BE2C (cell line): ENCODE measurements around the gene SNX30. TPM values are rescaled to one million over a fixed set of nuclear protein-coding genes. Genes with fewer than 3 reads are reported as not detected.

Source experiments
- DNase-seq: peaks from one replicate; pipeline ENCODE4 v3.0.0-alpha.2; 2020
- H3K27me3 ChIP-seq: fragments of 250-450 bp; sonication (Bioruptor Pico); 2 replicates; pipeline ENCODE4 v1.5.1; 2020; ENCODE audit warnings: mild to moderate bottlenecking
- H3K36me3 ChIP-seq: fragments of 250-450 bp; sonication (Bioruptor Pico); 2 replicates; pipeline ENCODE4 v1.5.1; 2020; ENCODE audit warnings: mild to moderate bottlenecking
- H3K4me1 ChIP-seq: fragments of 250-450 bp; sonication (Bioruptor Pico); 2 replicates; pipeline ENCODE4 v1.5.1; 2020
- H3K4me3 ChIP-seq: 2 replicates; pipeline ENCODE4 v1.5.1; 2011; ENCODE audit warnings: low read depth, low read length
- H3K9me3 ChIP-seq: fragments of 250-450 bp; sonication (Bioruptor Pico); 2 replicates; pipeline ENCODE4 v1.5.1; 2020
- polyA plus RNA-seq: library from polyadenylated mRNA; unstranded; fragments of >200 nt; gene quantifications from one replicate; pipeline ENCODE4 v1.2.1, GENCODE V29; 2012; ENCODE audit warnings: low read depth, missing spikeins; ENCODE audit not compliant: insufficient read length, insufficient read depth
- TF ChIP-seq, protein P1 (sequence below): IDR thresholded peaks from 2 replicates; pipeline ENCODE4 v1.5.1; 2012; ENCODE audit warnings: mild to moderate bottlenecking, low read depth, low read length

Gene SNX30, protein sequence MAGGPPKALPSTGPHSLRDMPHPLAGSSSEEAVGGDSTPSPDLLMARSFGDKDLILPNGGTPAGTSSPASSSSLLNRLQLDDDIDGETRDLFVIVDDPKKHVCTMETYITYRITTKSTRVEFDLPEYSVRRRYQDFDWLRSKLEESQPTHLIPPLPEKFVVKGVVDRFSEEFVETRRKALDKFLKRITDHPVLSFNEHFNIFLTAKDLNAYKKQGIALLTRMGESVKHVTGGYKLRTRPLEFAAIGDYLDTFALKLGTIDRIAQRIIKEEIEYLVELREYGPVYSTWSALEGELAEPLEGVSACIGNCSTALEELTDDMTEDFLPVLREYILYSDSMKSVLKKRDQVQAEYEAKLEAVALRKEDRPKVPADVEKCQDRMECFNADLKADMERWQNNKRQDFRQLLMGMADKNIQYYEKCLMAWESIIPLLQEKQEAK
- polyA plus RNA-seq = 1.7 TPM

DNA sequence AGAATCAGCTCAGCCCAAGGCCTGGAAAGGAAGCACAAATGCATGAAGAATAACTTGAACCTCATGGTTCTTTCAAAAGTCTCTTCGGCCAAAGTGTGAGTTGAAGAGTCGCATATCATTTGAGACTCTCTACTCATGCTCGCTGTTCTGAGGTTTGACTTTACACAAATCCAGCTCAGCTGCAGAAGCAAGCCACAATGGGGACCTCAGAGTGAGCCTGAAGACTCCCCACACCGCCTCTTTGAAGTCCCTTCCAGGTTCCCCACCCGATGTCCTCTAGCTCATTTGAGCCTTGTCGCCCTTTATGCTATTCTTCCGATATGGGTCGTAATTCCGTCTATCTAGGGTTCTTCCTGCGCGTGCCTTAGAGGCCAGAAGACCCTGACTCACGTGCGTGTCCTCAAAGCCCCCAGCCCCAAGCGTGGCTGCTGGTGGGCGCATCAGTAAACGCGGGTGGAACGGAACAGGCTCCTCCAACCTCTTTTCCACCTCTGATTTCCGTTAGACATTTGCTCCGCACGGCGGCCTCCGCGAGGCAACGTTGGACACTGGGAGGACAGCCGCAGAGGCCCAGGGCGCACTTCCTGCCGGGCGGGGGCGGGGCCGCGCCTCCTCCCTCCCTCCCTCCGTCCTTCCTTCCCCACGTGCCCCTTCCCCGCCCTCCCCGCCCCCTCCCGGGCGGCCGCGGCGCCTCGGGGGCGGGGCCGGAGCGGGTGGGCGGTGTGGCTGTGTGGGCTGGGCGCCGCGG, at the start of gene SNX30:
Gene SNX30 (plus strand): TSS at position 745 of the 748 bp plus-strand sequence. CDS start 242 bp downstream, outside the sequence.
- TF ChIP-seq, protein P1, sequence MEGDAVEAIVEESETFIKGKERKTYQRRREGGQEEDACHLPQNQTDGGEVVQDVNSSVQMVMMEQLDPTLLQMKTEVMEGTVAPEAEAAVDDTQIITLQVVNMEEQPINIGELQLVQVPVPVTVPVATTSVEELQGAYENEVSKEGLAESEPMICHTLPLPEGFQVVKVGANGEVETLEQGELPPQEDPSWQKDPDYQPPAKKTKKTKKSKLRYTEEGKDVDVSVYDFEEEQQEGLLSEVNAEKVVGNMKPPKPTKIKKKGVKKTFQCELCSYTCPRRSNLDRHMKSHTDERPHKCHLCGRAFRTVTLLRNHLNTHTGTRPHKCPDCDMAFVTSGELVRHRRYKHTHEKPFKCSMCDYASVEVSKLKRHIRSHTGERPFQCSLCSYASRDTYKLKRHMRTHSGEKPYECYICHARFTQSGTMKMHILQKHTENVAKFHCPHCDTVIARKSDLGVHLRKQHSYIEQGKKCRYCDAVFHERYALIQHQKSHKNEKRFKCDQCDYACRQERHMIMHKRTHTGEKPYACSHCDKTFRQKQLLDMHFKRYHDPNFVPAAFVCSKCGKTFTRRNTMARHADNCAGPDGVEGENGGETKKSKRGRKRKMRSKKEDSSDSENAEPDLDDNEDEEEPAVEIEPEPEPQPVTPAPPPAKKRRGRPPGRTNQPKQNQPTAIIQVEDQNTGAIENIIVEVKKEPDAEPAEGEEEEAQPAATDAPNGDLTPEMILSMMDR = no peak
- Histone ChIP-seq H3K36me3 (no peaks in the 10 kb centered on the region), H3K4me1 (no peaks in the 10 kb centered on the region), H3K9me3 (no peaks in the 10 kb centered on the region), H3K27me3 (no peaks in the 10 kb centered on the region), H3K4me3 (peak within 1 kb of the TSS; percentile 77)
- DNase-seq = peak; percentile 93

DNA sequence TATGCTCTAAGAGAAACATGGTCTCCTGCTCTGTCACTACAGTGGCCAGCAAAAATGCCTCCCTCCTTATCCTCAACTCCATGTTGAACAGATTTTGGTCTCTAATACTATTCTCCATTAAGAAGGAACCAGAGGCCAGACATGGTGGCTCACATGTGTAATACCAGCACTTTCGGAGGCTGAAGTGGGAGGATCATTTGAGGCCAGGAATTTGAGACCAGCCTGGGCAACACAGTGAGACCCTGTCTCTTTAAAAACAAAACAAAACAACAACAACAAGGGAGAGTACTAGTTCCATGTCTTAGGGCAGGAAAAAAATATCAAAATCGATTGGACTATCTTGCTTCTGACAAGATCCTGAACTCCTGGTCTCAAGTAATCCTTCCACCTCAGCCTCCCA, 47.3 kb upstream of the SNX30 start:
- H3K9me3 ChIP-seq = no peaks in the 10 kb centered on the region
- H3K36me3 ChIP-seq = peaks cover 2% of the 10 kb centered on the region; the same call in 1 of the 2 replicates
- H3K4me1 ChIP-seq = no peaks in the 10 kb centered on the region
- H3K4me3 ChIP-seq = no peak overlapping the region
- no peaks in the 10 kb centered on the region for H3K27me3 ChIP-seq
- TF ChIP-seq, protein P1 = no peak
- DNase-seq = no peak

DNA sequence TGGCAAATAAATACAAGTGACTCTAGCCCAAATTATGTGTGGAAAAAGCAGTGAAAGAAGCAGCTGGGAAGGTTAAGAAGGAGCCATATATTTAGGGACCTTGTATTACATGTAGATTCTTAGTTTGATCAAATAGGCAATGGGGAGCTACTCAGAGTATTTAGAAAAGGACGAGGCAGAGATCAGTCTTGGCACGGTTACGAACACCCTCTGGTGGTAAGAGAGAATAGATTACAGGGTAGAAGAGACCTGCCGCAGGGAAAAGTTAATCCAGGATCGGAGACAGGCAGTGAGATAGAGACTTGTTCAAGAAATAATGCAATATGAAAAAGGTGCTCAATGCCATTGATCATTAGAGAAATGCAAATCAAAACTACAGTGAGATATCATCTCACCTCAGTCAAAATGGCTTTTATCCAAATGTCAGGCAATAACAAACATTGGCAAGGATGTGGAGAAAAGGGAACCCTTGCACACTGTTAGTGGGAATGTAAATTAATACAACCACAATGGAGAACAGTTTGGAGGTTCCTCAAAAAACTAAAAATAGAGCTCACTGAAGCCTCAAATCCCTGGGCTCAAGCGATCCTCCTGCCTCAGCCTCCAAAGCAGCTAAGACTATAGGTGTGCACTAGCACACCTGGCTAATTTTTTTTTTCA, 44.7 kb upstream of the SNX30 start:
- TF ChIP-seq, protein P1 = peak; percentile 55
- peak; percentile 28 for DNase-seq
- Histone ChIP-seq H3K4me1 (no peaks in the 10 kb centered on the region), H3K36me3 (no peaks in the 10 kb centered on the region), H3K4me3 (no peak overlapping the region), H3K9me3 (no peaks in the 10 kb centered on the region), H3K27me3 (no peaks in the 10 kb centered on the region)

DNA sequence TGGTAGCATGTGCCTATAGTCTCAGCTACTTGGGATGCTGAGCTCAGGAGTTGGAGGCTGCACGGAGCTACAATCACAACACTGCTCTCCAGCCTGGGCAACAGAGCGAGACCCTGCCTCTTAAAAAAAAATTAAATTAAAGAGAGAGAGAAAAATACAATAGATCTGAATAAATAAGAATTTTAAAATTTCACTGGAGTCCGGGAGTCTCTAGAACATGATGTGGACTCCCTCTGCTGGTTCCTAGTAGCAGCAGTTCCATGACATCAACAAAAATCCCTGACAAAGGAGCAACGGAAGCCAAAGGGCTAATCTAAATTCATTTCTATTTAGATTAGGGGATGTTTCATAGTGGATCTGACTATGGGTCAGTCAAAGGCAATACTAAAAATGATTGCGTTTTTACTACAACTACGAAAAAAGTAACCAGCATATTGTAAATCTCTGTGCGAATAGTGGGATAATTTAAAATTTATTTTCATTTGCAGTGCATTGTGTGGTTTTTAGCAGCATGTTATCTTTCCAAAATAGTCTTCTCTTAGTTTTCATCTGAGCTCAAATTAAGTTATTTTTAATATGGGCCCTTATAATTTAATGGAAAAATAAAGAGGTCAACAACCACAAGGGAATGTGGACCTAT, 39.4 kb upstream of the SNX30 start:
- Histone ChIP-seq H3K4me3 (no peak overlapping the region), H3K36me3 (no peaks in the 10 kb centered on the region; the same call in 1 of the 2 replicates), H3K4me1 (no peaks in the 10 kb centered on the region), H3K27me3 (no peaks in the 10 kb centered on the region), H3K9me3 (no peaks in the 10 kb centered on the region)
- TF ChIP-seq, protein P1 = peak; percentile 83
- peak; percentile 27 for DNase-seq

DNA sequence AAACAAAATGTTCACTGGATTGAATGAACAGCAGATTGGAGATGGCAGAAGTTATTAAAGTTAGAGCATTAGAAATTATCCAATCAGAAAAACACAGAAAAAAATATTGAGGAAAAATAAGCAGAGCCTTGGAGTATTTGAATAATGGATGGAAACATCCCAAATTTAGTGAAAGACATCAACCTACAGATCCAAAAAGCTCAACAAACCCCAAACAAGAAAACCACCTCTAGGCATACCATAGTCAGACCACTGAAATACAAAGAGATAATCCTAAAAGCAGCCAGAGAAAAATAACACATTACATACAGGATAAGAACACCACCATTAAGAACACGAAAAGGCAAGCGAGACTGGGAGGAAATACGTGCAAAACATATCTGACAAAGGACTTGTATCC, 37.9 kb upstream of the SNX30 start:
- Histone ChIP-seq H3K4me1 (no peaks in the 10 kb centered on the region), H3K9me3 (no peaks in the 10 kb centered on the region), H3K4me3 (no peak overlapping the region), H3K27me3 (no peaks in the 10 kb centered on the region), H3K36me3 (no peaks in the 10 kb centered on the region; the same call in 1 of the 2 replicates)
- TF ChIP-seq, protein P1 = no peak
- no peak for DNase-seq
